Activated naive CD4-positive, alpha-beta T cell treated with anti-CD3 and anti-CD28 coated beads, Interleukin-2, amount 50 U/mL, for 24 hours (primary cell): Measurements from ENCODE around the gene CLCA4.
"Not testable (repeated sequence)": the region's sequence is repeated elsewhere in the genome, so short reads cannot be mapped to it uniquely, and the experiment has no call there.

ENCODE experiments used
- H3K27ac Mint-ChIP-seq: one replicate; pipeline ENCODE4 v1.8.0; 2021; ENCODE audit warnings: mild to moderate bottlenecking, mixed read lengths
- H3K27me3 Mint-ChIP-seq: one replicate; pipeline ENCODE4 v1.8.0; 2021; ENCODE audit warnings: mixed read lengths
- H3K36me3 Mint-ChIP-seq: one replicate; pipeline ENCODE4 v1.8.0; 2021; ENCODE audit warnings: mixed read lengths
- H3K4me1 Mint-ChIP-seq: one replicate; pipeline ENCODE4 v1.8.0; 2021; ENCODE audit warnings: mixed read lengths
- H3K4me3 Mint-ChIP-seq: one replicate; pipeline ENCODE4 v1.8.0; 2021; ENCODE audit warnings: mild to moderate bottlenecking, mixed read lengths
- H3K9me3 Mint-ChIP-seq: one replicate; pipeline ENCODE4 v1.8.0; 2021; ENCODE audit warnings: mixed read lengths

The CLCA4 gene

DNA sequence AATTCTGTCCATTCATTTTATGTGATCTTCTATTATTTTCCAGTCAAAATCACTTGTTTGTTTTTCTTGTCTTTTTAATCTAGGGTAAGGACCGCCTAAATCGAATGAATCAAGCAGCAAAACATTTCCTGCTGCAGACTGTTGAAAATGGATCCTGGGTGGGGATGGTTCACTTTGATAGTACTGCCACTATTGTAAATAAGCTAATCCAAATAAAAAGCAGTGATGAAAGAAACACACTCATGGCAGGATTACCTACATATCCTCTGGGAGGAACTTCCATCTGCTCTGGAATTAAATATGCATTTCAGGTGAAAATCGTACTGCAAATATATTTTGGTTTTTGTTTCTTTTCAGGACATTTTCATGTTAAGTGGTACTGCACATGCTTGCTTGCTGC lies 20.5 kb downstream of the CLCA4 start:
- no peaks in the 10 kb centered on the region for H3K9me3 Mint-ChIP-seq
- H3K4me3 Mint-ChIP-seq, result no peak overlapping the region

DNA sequence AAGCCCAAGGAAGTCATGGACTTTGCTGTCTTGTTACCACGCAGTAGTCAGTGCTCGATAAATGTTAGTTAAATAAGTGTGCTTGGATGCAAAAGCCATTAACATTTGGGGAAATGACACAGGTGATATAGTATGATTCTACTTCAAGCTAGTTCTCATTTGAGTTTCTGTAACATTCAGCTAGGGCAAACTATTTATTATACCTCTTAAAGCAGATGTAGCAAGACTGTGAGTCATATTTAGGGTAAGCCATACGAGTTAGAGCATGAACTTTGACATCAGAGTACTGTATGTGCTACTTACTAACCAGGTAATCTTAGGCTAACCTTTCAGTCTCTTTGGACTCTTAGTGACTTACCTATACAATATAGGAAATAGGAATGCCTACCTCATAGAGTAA lies 21.0 kb downstream of the CLCA4 start:
- no peaks in the 10 kb centered on the region for H3K4me1 Mint-ChIP-seq
- no peak overlapping the region for H3K4me3 Mint-ChIP-seq
- peaks cover 2% of the 10 kb centered on the region for H3K27me3 Mint-ChIP-seq
- no peak overlapping the region for H3K27ac Mint-ChIP-seq
- no peaks in the 10 kb centered on the region for H3K36me3 Mint-ChIP-seq
- no peaks in the 10 kb centered on the region for H3K9me3 Mint-ChIP-seq

More for the DNA sequence above, 20.5 kb downstream of the CLCA4 start:
- Mint-ChIP-seq H3K4me1 (no peaks in the 10 kb centered on the region), H3K36me3 (no peaks in the 10 kb centered on the region), H3K27me3 (peaks cover 2% of the 10 kb centered on the region), H3K27ac (no peak overlapping the region)

DNA sequence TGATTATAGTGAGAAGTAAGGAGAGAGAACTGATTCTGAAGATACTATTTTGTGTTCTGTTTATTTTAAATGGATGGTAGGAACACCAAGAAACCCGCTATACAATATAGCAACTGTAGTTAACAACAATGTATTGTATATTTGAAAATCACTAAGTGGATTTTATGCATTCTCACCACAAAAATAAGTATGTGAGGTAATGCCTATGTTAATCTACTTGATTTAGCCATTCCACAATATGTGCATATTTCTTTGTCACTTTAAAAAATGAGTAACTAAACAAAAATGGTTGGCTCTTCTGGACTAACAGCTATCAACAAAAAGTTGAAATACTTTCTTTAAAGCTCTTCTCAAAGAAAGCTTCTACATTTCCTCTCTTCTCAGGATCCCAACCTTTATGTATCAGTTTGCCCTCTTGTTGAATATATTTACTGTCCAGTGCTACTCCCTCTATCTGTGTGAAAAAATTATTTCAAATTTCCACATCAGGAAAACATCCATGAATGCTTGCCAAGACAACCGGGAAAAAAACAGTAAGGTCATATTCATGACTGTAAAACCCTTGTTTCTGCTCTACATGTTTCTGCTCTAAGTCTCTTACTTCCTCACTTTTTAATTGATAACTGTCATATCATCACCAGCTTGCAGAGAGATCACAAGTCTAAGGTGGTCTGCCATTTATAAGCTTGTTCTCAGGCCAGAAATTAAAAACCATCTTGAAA lies 27.0 kb downstream of the CLCA4 start:
- Mint-ChIP-seq H3K4me3 (no peak overlapping the region), H3K27ac (no peak overlapping the region), H3K27me3 (peaks cover 7% of the 10 kb centered on the region), H3K36me3 (no peaks in the 10 kb centered on the region), H3K4me1 (no peaks in the 10 kb centered on the region), H3K9me3 (no peaks in the 10 kb centered on the region)

DNA sequence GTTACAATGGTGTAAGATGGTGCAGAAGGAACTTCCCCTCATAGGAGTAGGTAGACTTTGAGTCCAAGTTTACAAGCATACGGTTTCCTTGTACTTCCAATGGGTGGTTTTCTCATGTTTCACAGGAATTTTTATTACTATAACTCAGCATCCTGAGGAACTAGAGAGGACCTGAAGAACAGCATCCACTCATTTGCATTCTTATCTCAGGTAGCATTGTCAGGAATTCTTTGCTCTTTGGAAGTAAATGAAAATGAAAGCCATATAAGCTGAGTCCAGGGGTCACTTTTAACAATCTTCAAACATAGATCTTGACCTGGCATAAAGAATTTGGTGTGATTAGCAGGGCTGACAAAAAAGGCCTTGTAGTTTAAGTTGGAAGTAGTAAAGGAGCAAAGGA lies 34.4 kb downstream of the CLCA4 start:
- no peaks in the 10 kb centered on the region for H3K9me3 Mint-ChIP-seq
- H3K27me3 Mint-ChIP-seq, result peaks cover 2% of the 10 kb centered on the region
- H3K36me3 Mint-ChIP-seq, result no peaks in the 10 kb centered on the region
- no peak overlapping the region for H3K27ac Mint-ChIP-seq
- no peaks in the 10 kb centered on the region for H3K4me1 Mint-ChIP-seq
- H3K4me3 Mint-ChIP-seq, result no peak overlapping the region

DNA sequence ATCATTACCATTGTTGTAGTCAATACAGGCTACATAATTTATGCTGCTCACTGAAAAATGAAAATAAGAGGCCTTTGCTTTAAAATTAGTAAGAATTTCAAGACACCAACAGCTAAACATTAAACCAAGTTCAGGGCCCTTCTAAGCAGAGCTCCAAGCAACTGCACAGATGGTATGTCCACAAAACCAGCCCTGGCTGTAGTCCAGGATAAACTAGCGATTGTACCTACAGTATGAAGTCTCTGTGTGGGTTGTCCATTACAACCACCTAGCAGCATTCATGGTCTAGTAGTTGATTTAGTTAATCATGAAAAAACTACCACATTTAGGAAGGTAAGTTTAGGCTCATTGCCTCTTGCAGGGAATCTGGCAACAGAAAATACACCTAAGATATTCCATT lies 35.3 kb downstream of the CLCA4 start:
- H3K9me3 Mint-ChIP-seq, result no peaks in the 10 kb centered on the region
- no peak overlapping the region for H3K4me3 Mint-ChIP-seq
- no peak overlapping the region for H3K27ac Mint-ChIP-seq
- no peaks in the 10 kb centered on the region for H3K36me3 Mint-ChIP-seq
- no peaks in the 10 kb centered on the region for H3K4me1 Mint-ChIP-seq
- H3K27me3 Mint-ChIP-seq, result no peaks in the 10 kb centered on the region

DNA sequence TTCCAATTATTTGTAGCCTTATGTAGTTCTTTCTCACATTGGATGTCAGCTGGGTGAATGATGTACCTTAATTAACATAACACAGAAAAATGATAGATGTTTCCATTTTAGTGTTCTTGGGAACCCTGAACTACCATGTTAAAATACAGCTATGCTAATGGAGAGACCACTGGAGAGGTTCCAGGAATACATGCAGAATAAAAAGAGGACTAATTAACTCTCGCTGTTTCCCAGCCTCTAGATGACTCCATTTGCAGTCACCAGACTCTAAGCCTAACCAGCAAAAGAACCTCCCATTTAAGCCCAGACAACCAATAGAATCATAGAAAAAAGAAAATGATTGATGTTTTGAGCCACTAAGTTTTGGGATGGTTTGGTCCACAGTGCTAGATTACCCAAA lies 36.2 kb downstream of the CLCA4 start:
- H3K36me3 Mint-ChIP-seq, result no peaks in the 10 kb centered on the region

DNA sequence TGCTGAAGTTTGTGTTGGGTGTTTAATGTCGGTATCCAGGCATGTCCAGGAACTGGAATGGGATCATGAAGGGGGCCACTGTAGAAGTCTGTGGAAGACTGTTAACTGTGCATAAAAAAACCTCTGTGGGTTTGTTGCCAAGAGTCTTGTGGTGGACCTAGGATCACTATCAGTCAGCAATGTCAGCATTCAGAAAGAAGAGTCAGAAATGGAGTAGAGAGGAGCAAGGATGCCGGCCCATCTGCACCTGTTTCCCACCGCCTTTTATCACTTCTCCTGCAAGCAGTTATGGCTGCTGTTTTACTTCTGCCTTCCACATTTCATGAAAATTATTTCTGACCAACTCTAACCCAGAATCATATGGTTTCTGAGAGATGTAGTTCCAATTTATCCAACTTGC lies 36.7 kb downstream of the CLCA4 start:
- Mint-ChIP-seq H3K27ac (no peak overlapping the region), H3K4me1 (no peaks in the 10 kb centered on the region), H3K27me3 (no peaks in the 10 kb centered on the region), H3K4me3 (no peak overlapping the region), H3K36me3 (no peaks in the 10 kb centered on the region), H3K9me3 (no peaks in the 10 kb centered on the region)

More for the DNA sequence above, 36.2 kb downstream of the CLCA4 start:
- H3K27ac Mint-ChIP-seq, result no peak overlapping the region
- H3K9me3 Mint-ChIP-seq, result no peaks in the 10 kb centered on the region
- H3K27me3 Mint-ChIP-seq, result no peaks in the 10 kb centered on the region
- no peaks in the 10 kb centered on the region for H3K4me1 Mint-ChIP-seq
- no peak overlapping the region for H3K4me3 Mint-ChIP-seq

DNA sequence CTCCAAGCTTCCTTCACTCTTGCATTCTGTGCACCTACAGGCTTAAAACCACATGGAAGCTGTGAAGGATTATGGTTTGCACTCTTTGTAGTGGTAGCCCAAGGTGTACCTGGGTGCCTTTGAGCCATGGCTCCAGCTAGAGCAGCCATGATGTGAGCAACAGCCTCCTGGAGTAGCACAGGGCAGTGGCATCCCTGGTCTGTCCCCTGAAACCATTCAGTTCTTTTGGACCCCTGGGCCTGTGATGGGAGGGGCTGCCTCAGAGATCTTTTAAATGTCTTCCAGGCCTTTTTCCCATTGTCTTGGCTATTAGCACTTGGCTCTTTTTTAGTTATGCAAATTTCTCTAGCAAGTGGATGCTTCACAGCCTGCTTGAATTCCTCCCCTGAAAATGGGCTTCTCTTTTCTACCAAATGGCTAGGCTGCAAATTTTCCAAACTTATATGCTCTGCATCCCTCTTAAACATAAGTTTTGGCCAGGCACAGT lies 47.4 kb downstream of the CLCA4 start:
- H3K27me3 Mint-ChIP-seq, result peaks cover 5% of the 10 kb centered on the region
- no peaks in the 10 kb centered on the region for H3K36me3 Mint-ChIP-seq
- no peak overlapping the region for H3K4me3 Mint-ChIP-seq
- H3K4me1 Mint-ChIP-seq, result no peaks in the 10 kb centered on the region
- H3K27ac Mint-ChIP-seq, result no peak overlapping the region
- peaks cover 13% of the 10 kb centered on the region for H3K9me3 Mint-ChIP-seq

DNA sequence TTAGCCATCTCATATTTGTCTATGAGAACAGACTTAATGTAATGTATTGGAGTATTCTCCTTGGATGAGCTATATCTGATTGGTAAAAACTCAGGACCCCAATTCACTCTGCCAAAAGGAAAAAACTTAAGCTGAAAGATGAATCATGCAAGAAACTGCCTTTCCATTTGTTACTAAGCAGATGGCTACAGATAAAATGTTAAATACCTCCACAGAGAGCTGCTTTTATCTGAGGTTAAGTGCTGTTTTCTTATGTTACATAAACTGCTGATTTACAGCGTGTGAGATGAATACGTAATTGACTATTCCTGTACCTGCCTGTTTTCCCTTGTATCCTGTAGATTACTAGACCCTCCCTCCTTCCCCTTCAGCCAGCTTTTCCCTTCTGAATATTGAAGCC lies 49.3 kb downstream of the CLCA4 start:
- no peaks in the 10 kb centered on the region for H3K4me1 Mint-ChIP-seq
- no peak overlapping the region for H3K4me3 Mint-ChIP-seq
- no peaks in the 10 kb centered on the region for H3K36me3 Mint-ChIP-seq
- no peak overlapping the region for H3K27ac Mint-ChIP-seq
- peaks cover 5% of the 10 kb centered on the region for H3K27me3 Mint-ChIP-seq
- H3K9me3 Mint-ChIP-seq, result peaks cover 19% of the 10 kb centered on the region

DNA sequence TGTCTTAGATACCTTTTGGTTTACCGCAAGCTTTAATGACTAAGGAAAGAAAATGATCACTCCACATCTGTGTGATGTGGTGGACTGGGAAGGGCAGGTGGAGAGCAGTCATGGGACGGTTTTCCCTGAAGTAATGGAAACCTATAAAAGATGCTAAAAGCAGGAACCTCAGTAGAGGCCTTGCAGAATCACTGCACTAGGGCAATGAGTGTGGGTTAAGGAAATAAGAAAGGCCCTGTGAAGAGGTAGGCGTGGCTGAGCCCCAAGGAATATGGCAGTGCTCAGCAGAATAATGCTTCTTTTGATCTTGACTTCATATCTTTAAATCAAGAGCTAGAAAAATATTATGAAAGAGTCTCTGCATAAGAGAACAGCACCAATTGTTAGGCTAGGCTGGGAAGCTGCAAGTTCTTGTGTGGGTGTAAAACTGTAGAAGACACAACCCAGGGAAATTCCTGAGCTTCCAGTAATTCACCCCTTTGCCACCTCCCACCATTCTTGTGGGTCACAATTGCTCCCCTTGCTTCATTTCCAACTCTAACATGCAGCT lies 49.9 kb downstream of the CLCA4 start:
- Mint-ChIP-seq H3K4me1 (no peaks in the 10 kb centered on the region), H3K4me3 (no peak overlapping the region), H3K9me3 (peaks cover 25% of the 10 kb centered on the region), H3K27me3 (peaks cover 5% of the 10 kb centered on the region), H3K27ac (no peak overlapping the region), H3K36me3 (no peaks in the 10 kb centered on the region)

DNA sequence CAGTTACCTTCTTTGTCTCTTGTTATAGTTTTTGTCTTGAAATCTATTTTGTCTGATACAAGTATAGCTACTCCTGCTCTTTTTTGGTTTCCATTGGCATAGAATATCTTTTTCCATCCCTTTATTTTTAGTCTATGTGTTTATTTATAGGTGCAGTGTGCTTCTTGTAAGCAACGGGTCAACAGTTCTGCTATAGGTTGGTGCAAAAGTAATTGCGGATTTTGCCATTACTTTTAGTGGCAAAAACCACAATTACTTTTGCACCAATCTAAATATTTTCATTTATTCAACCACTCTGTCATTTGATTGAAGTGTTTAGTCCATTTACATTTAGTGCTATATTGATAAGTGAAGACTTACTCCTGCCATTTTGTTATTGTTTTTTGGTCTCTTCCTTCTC lies 59.2 kb downstream of the CLCA4 start:
- not testable (repeated sequence) for H3K27me3 Mint-ChIP-seq, H3K36me3 Mint-ChIP-seq, H3K4me1 Mint-ChIP-seq, H3K27ac Mint-ChIP-seq, H3K4me3 Mint-ChIP-seq
- H3K9me3 Mint-ChIP-seq, result peaks cover 36% of the 10 kb centered on the region

DNA sequence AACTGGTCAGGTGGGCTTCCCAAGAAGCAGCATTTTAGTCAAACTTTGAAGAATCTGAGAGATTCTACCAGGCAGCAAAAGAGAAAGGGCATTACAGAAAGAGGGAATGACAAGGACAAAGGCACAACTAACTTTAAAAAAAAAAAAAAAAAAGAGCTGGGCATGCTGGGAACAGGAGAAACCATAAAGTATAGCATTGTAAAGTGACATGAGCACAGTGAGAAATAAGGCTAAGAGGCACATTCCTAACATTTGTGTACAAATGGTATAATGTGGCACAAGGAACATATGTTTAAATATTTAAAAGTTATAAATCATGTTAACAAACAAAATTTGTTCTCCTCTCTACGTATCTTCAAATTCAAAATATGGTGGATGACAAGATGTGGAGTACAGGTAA lies 69.6 kb downstream of the CLCA4 start:
- H3K4me3 Mint-ChIP-seq, result no peak overlapping the region
- peaks cover 3% of the 10 kb centered on the region for H3K36me3 Mint-ChIP-seq
- H3K4me1 Mint-ChIP-seq, result no peaks in the 10 kb centered on the region
- H3K27ac Mint-ChIP-seq, result no peak overlapping the region
- peaks cover 12% of the 10 kb centered on the region for H3K9me3 Mint-ChIP-seq
- peaks cover 7% of the 10 kb centered on the region for H3K27me3 Mint-ChIP-seq

DNA sequence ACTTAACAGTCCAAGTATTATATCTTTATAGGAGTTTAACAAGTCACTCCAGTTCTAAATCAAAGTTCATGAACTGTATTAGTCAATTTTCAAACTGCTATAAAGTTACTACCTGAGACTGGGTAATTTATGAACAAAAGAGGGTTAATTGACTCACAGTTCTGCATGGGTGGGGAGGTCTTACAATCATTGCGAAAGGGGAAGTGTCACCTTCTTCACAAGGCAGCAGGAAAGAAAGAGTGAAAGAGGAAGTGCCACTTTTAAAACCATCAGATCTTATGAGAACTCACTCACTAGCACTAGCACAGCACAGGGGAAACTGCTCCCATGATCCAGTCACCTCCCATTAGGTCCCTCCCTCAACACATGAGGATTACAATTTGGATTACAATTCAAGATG lies 70.0 kb downstream of the CLCA4 start:
- Mint-ChIP-seq H3K27ac (no peak overlapping the region), H3K4me3 (no peak overlapping the region), H3K9me3 (peaks cover 10% of the 10 kb centered on the region), H3K27me3 (peaks cover 8% of the 10 kb centered on the region), H3K4me1 (no peaks in the 10 kb centered on the region), H3K36me3 (peaks cover 3% of the 10 kb centered on the region)

DNA sequence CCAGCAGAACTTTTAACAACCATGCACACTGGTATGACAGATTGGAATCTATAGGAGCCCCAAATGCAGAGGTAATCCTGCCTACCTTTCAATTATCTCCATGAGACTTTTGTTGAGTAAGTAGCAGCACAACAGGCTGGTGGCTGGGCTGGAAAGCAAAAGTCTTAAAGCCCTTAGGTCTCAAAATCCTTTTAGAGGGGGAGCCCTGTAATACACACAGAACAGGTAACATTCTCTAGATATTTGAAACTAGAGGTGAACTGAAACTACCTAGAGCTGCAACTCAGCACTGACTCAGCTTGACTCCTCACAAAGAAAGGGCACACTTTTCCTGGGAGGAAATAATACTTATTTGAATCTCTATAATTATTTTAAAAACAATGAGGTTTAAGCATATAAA lies 71.5 kb downstream of the CLCA4 start:
- H3K27ac Mint-ChIP-seq, result no peak overlapping the region
- peaks cover 5% of the 10 kb centered on the region for H3K9me3 Mint-ChIP-seq
- H3K4me3 Mint-ChIP-seq, result no peak overlapping the region
- H3K36me3 Mint-ChIP-seq, result peaks cover 3% of the 10 kb centered on the region
- H3K4me1 Mint-ChIP-seq, result no peaks in the 10 kb centered on the region
- H3K27me3 Mint-ChIP-seq, result peaks cover 8% of the 10 kb centered on the region

DNA sequence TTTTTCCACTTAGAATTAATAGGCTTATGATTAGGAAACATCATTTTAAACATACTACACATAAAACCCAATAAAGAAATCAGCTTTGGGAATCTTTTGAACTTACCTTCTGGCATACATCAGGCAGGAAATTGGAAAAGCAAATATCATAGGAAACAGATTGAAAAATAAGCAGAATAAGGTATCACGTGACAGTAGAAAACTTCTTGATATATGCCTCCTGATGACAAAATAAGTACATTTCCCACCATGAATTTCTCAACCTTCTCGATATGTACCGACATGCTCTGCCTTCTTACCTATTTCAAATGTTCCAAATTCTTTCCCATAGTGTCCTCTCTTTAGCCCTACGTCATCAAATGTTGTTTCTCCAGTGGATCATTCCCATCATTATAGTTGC lies 72.4 kb downstream of the CLCA4 start:
- Mint-ChIP-seq H3K9me3 (peaks cover 5% of the 10 kb centered on the region), H3K36me3 (peaks cover 3% of the 10 kb centered on the region), H3K27me3 (peaks cover 8% of the 10 kb centered on the region), H3K4me3 (no peak overlapping the region), H3K4me1 (no peaks in the 10 kb centered on the region), H3K27ac (no peak overlapping the region)

DNA sequence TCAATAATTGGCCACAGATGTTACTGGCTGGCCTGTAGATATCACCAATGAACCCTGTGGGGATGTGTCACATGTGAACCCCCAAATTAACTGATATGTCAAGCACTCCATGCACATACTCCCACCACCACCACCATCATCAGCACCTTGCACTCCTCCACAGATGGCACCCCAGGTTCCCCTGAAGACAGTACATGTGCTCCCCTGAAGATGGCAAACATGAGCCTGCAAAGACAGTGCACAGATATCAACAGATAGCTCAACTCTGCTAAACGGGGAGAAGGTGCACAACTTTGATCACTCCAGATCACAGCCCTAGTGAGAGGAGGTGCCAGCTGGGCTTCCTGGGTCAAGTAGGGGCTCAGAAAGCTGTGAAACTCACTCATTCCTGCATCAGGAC lies 74.4 kb downstream of the CLCA4 start:
- peaks cover 5% of the 10 kb centered on the region for H3K27me3 Mint-ChIP-seq
- no peaks in the 10 kb centered on the region for H3K4me1 Mint-ChIP-seq
- H3K36me3 Mint-ChIP-seq, result no peaks in the 10 kb centered on the region
- H3K9me3 Mint-ChIP-seq, result no peaks in the 10 kb centered on the region
- H3K27ac Mint-ChIP-seq, result no peak overlapping the region
- H3K4me3 Mint-ChIP-seq, result no peak overlapping the region
